Kidney capillary endothelial cell (primary cell): ENCODE measurements around the gene GPR68.
A peak's percentile ranks its signal among the peaks of the same experiment; 100 is the strongest.
"Not testable (repeated sequence)": the region's sequence is repeated elsewhere in the genome, so short reads cannot be mapped to it uniquely, and the experiment has no call there.

Experiments used
- DNase-seq: peaks from one replicate; pipeline ENCODE4 v3.0.0-alpha.2; 2018; ENCODE audit warnings: low spot score

GPR68 gene

GRCh38 chr14:91252871-91253794 lies 8.6 kb upstream of the GPR68 start:
- DNase-seq, result no peak

- no peak for DNase-seq
These were observed 6.4 kb upstream of the GPR68 start for GRCh38 chr14:91250912-91251311.

GRCh38 chr14:91249841-91250616 lies 5.5 kb upstream of the GPR68 start:
- peak; percentile 57 for DNase-seq

GRCh38 chr14:91246051-91246852 lies 1.7 kb upstream of the GPR68 start:
- DNase-seq, result no peak

GRCh38 chr14:91245616-91246015 lies 1.1 kb upstream of the GPR68 start:
- DNase-seq, result not testable (repeated sequence)

- no peak for DNase-seq
These were observed 525 bp upstream of the GPR68 start for GRCh38 chr14:91245029-91245428.

GRCh38 chr14:91243074-91243471 lies 1.4 kb downstream of the GPR68 start:
- no peak for DNase-seq

GRCh38 chr14:91242635-91243034 lies 1.9 kb downstream of the GPR68 start:
- DNase-seq, result no peak

GRCh38 chr14:91241863-91242262 lies 2.6 kb downstream of the GPR68 start:
- no peak for DNase-seq

- no peak for DNase-seq
These were observed 5.8 kb downstream of the GPR68 start for GRCh38 chr14:91238661-91239060.

- no peak for DNase-seq
These were observed 6.4 kb downstream of the GPR68 start for GRCh38 chr14:91238085-91238484.

GRCh38 chr14:91237219-91237618 lies 7.3 kb downstream of the GPR68 start:
- no peak for DNase-seq

GRCh38 chr14:91235841-91236240 lies 8.7 kb downstream of the GPR68 start:
- DNase-seq, result no peak

GRCh38 chr14:91234791-91235114 lies 9.8 kb downstream of the GPR68 start:
- DNase-seq, result no peak

- no peak for DNase-seq
These were observed 10.3 kb downstream of the GPR68 start for GRCh38 chr14:91233936-91234790.

GRCh38 chr14:91232603-91233002 lies 11.9 kb downstream of the GPR68 start:
- no peak for DNase-seq

- DNase-seq, result no peak
These were observed 12.5 kb downstream of the GPR68 start for GRCh38 chr14:91232052-91232451.

GRCh38 chr14:91231446-91231845 lies 13.1 kb downstream of the GPR68 start:
- no peak for DNase-seq

- DNase-seq, result no peak
These were observed 14.0 kb downstream of the GPR68 start for GRCh38 chr14:91230397-91231035.

GRCh38 chr14:91229743-91230200 lies 14.7 kb downstream of the GPR68 start:
- DNase-seq, result no peak

GRCh38 chr14:91229005-91229382 lies 15.5 kb downstream of the GPR68 start:
- no peak for DNase-seq
